BE2C (cell line): ENCODE measurements around the gene RPL41.

Experiments used
- DNase-seq: peaks from one replicate; pipeline ENCODE4 v3.0.0-alpha.2; 2020
- H3K27me3 ChIP-seq: fragments of 250-450 bp; sonication (Bioruptor Pico); 2 replicates; pipeline ENCODE4 v1.5.1; 2020; ENCODE audit warnings: mild to moderate bottlenecking
- H3K36me3 ChIP-seq: fragments of 250-450 bp; sonication (Bioruptor Pico); 2 replicates; pipeline ENCODE4 v1.5.1; 2020; ENCODE audit warnings: mild to moderate bottlenecking
- H3K4me1 ChIP-seq: fragments of 250-450 bp; sonication (Bioruptor Pico); 2 replicates; pipeline ENCODE4 v1.5.1; 2020
- H3K4me3 ChIP-seq: 2 replicates; pipeline ENCODE4 v1.5.1; 2011; ENCODE audit warnings: low read depth, low read length
- H3K9me3 ChIP-seq: fragments of 250-450 bp; sonication (Bioruptor Pico); 2 replicates; pipeline ENCODE4 v1.5.1; 2020
- TF ChIP-seq, protein P1 (sequence below): IDR thresholded peaks from 2 replicates; pipeline ENCODE4 v1.5.1; 2012; ENCODE audit warnings: mild to moderate bottlenecking, low read depth, low read length

RPL41 gene

DNA sequence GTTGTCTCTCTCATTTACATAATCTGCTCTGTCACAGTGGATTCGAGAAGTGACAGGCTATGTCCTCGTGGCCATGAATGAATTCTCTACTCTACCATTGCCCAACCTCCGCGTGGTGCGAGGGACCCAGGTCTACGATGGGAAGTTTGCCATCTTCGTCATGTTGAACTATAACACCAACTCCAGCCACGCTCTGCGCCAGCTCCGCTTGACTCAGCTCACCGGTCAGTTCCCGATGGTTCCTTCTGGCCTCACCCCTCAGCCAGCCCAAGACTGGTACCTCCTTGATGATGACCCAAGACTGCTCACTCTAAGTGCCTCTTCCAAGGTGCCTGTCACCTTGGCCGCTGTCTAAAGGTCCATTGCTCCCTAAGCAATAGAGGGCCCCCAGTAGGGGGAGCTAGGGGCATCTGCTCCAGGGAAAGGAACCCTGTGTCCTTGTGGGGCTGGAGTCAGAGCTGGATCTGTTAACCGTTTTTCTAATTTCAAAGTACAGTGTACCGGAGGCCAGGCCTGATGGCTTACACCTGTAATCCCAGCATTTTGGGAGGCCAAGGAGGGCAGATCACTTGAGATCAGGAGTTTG lies 31.4 kb upstream of the RPL41 start:
- Histone ChIP-seq H3K4me1 (no peaks in the 10 kb centered on the region), H3K36me3 (no peaks in the 10 kb centered on the region), H3K4me3 (no peak overlapping the region), H3K27me3 (peaks cover 4% of the 10 kb centered on the region; the same call in 1 of the 2 replicates), H3K9me3 (no peaks in the 10 kb centered on the region)
- TF ChIP-seq, protein P1, sequence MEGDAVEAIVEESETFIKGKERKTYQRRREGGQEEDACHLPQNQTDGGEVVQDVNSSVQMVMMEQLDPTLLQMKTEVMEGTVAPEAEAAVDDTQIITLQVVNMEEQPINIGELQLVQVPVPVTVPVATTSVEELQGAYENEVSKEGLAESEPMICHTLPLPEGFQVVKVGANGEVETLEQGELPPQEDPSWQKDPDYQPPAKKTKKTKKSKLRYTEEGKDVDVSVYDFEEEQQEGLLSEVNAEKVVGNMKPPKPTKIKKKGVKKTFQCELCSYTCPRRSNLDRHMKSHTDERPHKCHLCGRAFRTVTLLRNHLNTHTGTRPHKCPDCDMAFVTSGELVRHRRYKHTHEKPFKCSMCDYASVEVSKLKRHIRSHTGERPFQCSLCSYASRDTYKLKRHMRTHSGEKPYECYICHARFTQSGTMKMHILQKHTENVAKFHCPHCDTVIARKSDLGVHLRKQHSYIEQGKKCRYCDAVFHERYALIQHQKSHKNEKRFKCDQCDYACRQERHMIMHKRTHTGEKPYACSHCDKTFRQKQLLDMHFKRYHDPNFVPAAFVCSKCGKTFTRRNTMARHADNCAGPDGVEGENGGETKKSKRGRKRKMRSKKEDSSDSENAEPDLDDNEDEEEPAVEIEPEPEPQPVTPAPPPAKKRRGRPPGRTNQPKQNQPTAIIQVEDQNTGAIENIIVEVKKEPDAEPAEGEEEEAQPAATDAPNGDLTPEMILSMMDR = peak; percentile 80
- DNase-seq = peak; percentile 63

DNA sequence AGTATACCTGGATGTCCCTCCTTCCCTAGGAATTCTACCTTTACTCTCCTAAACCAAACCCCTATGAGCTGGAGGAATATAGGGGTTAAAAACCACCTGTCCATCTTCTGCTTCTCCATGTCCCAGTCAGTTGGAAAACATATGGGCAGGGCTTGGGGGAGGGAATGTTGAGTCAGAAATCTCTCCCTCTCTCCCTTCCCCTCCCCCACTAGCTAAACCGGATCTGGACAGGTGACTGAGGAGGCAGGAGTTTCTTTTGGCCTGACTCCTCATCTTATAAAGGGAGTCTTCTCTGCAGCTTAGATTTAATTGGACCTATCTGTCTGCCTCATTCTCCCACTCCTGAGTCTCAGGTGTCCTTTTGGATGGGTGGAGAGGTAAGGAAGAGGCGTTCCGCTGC lies 30.3 kb upstream of the RPL41 start:
- no peaks in the 10 kb centered on the region for H3K27me3 ChIP-seq
- no peaks in the 10 kb centered on the region for H3K4me1 ChIP-seq
- no peaks in the 10 kb centered on the region for H3K9me3 ChIP-seq
- no peak overlapping the region for H3K4me3 ChIP-seq
- no peak for DNase-seq
- TF ChIP-seq, protein P1 = no peak
- no peaks in the 10 kb centered on the region for H3K36me3 ChIP-seq

DNA sequence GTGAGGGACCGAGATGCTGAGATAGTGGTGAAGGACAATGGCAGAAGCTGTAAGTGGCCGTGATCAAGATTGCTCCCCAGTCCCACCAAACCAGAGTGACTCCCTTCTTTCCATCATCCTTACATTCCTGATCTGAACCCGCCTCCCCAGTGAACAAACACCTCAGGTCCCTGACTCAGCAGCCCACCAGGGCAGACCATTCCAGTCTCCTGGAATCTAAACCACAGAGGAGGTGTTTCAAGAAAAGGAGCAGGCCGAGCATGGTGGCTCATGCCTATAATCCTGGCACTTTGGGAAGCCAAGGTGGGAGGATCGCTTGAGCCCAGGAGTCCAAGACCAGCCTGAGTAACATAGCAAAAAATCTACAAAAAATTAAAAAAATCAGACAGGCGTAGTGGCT lies 29.8 kb upstream of the RPL41 start:
- no peak for DNase-seq
- H3K36me3 ChIP-seq = no peaks in the 10 kb centered on the region
- TF ChIP-seq, protein P1 = no peak

DNA sequence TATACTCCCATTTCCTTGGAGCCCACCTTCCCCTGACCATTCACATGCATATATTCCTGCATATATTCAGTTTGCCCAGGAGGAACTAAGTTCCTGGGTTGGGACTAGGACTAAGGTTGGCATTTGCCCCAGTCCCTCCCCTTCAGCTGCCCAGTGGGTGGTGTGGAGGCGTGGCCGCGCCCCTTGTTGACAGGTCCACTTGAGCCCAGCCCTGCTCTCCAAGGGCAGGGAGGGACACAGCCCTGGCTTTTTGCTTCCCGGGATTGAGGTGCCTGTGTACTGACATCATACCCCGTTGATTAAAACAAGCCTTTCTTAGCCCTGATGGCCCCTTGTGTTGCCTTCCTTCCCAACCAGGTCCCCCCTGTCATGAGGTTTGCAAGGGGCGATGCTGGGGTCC lies 29.2 kb upstream of the RPL41 start:
- Histone ChIP-seq H3K9me3 (no peaks in the 10 kb centered on the region), H3K27me3 (no peaks in the 10 kb centered on the region), H3K36me3 (no peaks in the 10 kb centered on the region), H3K4me3 (no peak overlapping the region), H3K4me1 (no peaks in the 10 kb centered on the region)
- TF ChIP-seq, protein P1 = no peak
- no peak for DNase-seq

More for the DNA sequence above, 29.8 kb upstream of the RPL41 start:
- no peaks in the 10 kb centered on the region for H3K4me1 ChIP-seq
- no peaks in the 10 kb centered on the region for H3K27me3 ChIP-seq
- no peak overlapping the region for H3K4me3 ChIP-seq
- H3K9me3 ChIP-seq = no peaks in the 10 kb centered on the region

DNA sequence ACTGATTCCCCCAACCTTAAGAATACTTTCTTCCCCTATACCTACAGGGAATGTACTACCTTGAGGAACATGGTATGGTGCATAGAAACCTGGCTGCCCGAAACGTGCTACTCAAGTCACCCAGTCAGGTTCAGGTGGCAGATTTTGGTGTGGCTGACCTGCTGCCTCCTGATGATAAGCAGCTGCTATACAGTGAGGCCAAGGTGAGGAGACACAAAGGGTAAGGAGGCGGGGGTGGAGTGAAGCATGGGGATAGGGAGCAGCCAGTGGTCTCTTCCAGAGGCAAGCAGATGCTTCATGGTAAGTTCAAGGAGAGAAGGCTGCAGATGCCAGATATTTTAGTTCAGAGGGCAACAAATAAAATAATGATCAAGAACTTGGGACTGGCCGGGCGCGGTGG lies 18.7 kb upstream of the RPL41 start:
- TF ChIP-seq, protein P1 = no peak
- Histone ChIP-seq H3K4me3 (no peak overlapping the region), H3K27me3 (peaks cover 39% of the 10 kb centered on the region), H3K4me1 (no peaks in the 10 kb centered on the region), H3K9me3 (no peaks in the 10 kb centered on the region), H3K36me3 (no peaks in the 10 kb centered on the region)
- DNase-seq = no peak

DNA sequence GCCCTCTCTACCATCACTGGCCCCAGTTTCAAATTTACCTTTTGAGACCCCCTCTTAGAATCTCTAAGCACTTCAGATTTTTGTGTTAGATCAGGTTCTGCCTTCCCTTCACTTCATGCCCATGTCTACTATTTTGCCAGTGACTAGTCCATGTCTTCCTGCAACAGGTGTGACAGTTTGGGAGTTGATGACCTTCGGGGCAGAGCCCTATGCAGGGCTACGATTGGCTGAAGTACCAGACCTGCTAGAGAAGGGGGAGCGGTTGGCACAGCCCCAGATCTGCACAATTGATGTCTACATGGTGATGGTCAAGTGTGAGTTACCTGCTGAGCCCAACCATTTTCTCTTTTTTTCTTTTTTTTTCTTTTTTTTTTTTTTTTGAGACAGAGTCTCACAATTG lies 17.8 kb upstream of the RPL41 start:
- no peak for DNase-seq
- Histone ChIP-seq H3K36me3 (no peaks in the 10 kb centered on the region), H3K4me3 (no peak overlapping the region), H3K9me3 (no peaks in the 10 kb centered on the region), H3K4me1 (no peaks in the 10 kb centered on the region), H3K27me3 (peaks cover 39% of the 10 kb centered on the region)
- TF ChIP-seq, protein P1 = no peak
